ENCODE results near the gene DCP2. TPM values are rescaled to one million over a fixed set of nuclear protein-coding genes. Genes with fewer than 3 reads are reported as not detected.

Gene DCP2
- total RNA-seq, 1 donor from 2014 or later: 58.2 TPM

DNA sequence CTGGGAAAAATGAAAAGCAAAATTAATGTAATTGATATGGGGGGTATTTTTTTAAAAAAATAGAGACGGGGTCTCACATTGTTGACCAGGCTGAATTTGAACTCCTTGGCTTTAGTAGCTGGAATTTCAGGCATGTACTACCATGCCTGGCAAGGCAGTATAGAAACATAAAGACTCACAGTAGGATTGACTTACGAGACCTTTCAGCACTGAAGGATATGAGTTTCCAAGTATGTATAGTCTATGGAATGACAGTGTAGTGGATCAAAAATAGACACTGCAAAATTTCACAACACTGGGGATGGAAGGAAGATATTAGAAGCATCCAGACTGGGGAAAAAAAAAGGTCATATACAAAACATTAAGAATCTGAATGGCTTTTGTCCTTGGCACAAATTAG is 6.8 kb downstream of the DCP2 start:
- intact Hi-C loops (cut with DNase I): no loop called here
- Histone ChIP-seq H3K36me3 (no peaks in the 10 kb centered on the region), H3K4me1 (peaks cover 43% of the 10 kb centered on the region), H3K27ac (no peak overlapping the region), H3K27me3 (no peaks in the 10 kb centered on the region), H3K4me3 (no peak overlapping the region), H3K9me3 (no peaks in the 10 kb centered on the region)
- DNase-seq (ENCODE audit: extremely low spot score in 2 of 2): no peak
- no peak for TF ChIP-seq POLR2AphosphoS5 (IDR thresholded peaks at IDR 0.05; ENCODE audit: insufficient read depth in 1 of 2, low read depth in 1 of 2)
- no peak for TF ChIP-seq POLR2A (IDR thresholded peaks at IDR 0.05)
- TF ChIP-seq, protein P1, sequence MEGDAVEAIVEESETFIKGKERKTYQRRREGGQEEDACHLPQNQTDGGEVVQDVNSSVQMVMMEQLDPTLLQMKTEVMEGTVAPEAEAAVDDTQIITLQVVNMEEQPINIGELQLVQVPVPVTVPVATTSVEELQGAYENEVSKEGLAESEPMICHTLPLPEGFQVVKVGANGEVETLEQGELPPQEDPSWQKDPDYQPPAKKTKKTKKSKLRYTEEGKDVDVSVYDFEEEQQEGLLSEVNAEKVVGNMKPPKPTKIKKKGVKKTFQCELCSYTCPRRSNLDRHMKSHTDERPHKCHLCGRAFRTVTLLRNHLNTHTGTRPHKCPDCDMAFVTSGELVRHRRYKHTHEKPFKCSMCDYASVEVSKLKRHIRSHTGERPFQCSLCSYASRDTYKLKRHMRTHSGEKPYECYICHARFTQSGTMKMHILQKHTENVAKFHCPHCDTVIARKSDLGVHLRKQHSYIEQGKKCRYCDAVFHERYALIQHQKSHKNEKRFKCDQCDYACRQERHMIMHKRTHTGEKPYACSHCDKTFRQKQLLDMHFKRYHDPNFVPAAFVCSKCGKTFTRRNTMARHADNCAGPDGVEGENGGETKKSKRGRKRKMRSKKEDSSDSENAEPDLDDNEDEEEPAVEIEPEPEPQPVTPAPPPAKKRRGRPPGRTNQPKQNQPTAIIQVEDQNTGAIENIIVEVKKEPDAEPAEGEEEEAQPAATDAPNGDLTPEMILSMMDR (IDR thresholded peaks at IDR 0.05): no peak

DNA sequence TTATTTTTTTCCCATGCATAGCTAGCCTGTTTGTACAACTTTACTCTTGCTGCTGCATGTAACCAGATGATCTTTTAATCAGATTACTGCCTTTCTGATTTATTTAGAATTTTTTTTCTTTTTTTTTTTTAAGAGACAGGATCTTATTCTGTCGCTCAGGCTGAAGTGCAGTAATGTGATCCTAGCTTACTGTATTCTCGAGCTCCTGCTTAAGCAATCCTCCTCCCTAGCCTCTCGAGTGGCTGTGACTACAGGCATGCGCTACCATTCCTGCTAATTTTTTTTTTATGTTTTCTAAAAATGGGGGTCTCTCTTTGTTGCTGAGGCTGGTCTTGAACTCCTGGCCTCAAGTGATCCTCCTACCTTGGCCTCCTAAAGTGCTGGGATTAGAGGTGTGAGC is 9.6 kb downstream of the DCP2 start:
- intact Hi-C loops (cut with DNase I): no loop called here

DNA sequence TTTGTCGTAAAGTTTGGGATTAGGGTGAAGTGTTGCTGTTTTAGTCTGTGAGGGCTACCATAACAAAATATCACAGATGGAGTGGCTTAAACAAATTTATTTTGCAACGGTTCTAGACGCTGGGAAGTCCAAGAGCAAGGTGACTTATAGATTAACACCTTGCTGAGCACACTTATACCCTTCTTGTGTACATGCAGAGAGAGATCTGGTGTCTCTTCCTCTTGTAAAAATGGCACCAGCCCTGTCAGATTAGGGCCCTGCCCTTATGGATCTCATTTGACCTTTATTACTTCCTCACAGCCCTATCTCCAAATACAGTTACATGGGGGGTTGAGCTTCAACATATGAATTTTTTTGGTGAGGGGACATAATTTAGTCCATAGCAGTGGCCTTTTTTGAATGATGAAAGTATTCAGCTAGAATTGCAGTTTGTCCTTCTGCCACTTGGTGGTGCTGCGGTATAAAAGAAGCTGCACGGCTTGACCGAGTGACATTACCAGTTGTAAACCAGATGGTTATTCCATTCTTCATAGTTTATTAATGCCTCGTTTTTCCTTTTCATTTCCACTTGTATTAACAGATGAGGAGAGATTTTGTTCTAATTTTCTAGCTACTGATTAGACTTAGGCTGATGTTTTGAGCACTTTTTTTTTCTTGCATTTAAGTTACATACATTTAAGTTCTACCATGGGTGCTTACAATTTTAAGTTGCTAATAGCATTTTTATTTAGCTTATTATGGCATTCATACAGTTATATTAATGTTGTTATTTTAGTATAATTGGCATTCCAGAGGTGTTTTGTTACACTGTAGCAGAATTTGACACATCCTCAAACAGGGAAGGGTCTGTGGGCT is 19.4 kb downstream of the DCP2 start:
- DNase-seq (ENCODE audit: extremely low spot score in 2 of 2): no peak

More for the DNA sequence above, 9.6 kb downstream of the DCP2 start:
- Histone ChIP-seq H3K36me3 (no peaks in the 10 kb centered on the region), H3K27ac (no peak overlapping the region), H3K4me3 (no peak overlapping the region), H3K4me1 (peaks cover 14% of the 10 kb centered on the region), H3K9me3 (no peaks in the 10 kb centered on the region), H3K27me3 (no peaks in the 10 kb centered on the region)
- TF ChIP-seq, protein P1 (IDR thresholded peaks at IDR 0.05): no peak
- TF ChIP-seq POLR2AphosphoS5 (IDR thresholded peaks at IDR 0.05; ENCODE audit: insufficient read depth in 1 of 2, low read depth in 1 of 2) (no peak), POLR2A (IDR thresholded peaks at IDR 0.05) (no peak)
- DNase-seq (ENCODE audit: extremely low spot score in 2 of 2): no peak

DNA sequence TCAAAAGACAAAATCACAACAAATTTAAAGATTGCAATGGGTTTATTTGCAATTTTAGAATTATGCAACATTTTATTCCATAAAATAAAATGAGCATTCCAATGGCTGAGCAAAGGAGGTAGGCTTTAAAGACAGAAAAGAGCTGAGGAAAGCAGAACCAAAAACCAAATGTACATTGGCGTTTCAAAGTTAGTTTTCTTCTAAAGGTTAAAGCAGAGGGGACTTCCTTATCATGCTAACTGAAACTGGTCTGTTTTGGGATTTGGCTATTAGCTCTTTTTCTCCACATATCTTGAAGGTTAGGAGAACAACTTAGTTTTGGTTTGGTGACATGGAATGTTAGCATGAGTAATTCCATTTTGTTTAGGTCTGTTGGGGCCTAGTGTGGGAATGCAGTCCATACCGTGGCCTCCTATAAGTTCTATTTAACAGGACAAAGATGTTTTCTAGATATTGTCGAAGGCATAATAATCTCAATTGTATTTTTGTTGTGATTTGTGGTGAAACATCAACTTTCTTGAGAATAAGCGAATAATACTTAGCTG is 20.3 kb downstream of the DCP2 start:
- TF ChIP-seq, protein P1 (IDR thresholded peaks at IDR 0.05): no peak
- TF ChIP-seq POLR2AphosphoS5 (IDR thresholded peaks at IDR 0.05; ENCODE audit: insufficient read depth in 1 of 2, low read depth in 1 of 2) (no peak), POLR2A (IDR thresholded peaks at IDR 0.05) (no peak)
- Histone ChIP-seq H3K4me1 (no peaks in the 10 kb centered on the region), H3K9me3 (no peaks in the 10 kb centered on the region), H3K27ac (no peak overlapping the region), H3K4me3 (no peak overlapping the region), H3K27me3 (no peaks in the 10 kb centered on the region), H3K36me3 (peaks cover 0 to 8% of the 10 kb centered on the region in 2 donors)
- intact Hi-C loops (cut with DNase I): loop anchor here (10.0 kb wide), 1 partner anchor 338 kb away; no protein-coding TSS in a partner anchor
- no peak for DNase-seq (ENCODE audit: extremely low spot score in 2 of 2)

More for the DNA sequence above, 19.4 kb downstream of the DCP2 start:
- no peaks in the 10 kb centered on the region for H3K36me3 ChIP-seq
- H3K9me3 ChIP-seq: no peaks in the 10 kb centered on the region
- H3K4me1 ChIP-seq: no peaks in the 10 kb centered on the region
- intact Hi-C loops (cut with DNase I): loop anchor here (10.0 kb wide), 1 partner anchor 339 kb away; no protein-coding TSS in a partner anchor
- H3K27ac ChIP-seq: no peak overlapping the region
- TF ChIP-seq, protein P1 (IDR thresholded peaks at IDR 0.05): peak; percentile 77 to 90 (median 84)
- no peak for TF ChIP-seq POLR2A (IDR thresholded peaks at IDR 0.05)
- no peak overlapping the region for H3K4me3 ChIP-seq
- no peaks in the 10 kb centered on the region for H3K27me3 ChIP-seq

DNA sequence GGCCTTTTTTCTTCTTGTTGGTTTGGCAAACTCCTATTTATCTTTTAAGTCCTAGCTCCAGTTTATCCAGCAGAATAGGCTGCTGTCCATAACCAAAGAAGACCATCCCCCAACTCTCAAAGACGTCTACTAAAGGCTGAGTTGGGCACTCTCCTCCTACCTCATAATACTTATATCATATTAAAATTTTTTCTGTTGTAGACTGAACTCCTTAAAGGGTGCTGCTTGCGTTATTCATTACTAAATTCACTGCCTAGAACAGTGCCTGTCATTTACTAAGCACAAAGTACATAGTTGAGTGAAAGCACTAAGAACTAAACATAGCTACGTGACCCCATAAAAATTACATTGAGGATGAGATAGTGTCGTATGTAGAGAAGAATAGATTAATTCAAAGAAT is 21.7 kb downstream of the DCP2 start:
- Histone ChIP-seq H3K36me3 (peaks cover 0 to 17% of the 10 kb centered on the region in 2 donors), H3K4me3 (no peak overlapping the region), H3K9me3 (no peaks in the 10 kb centered on the region), H3K4me1 (no peaks in the 10 kb centered on the region), H3K27me3 (no peaks in the 10 kb centered on the region), H3K27ac (no peak overlapping the region)
- DNase-seq (ENCODE audit: extremely low spot score in 2 of 2): no peak
- no peak for TF ChIP-seq POLR2AphosphoS5 (IDR thresholded peaks at IDR 0.05; ENCODE audit: insufficient read depth in 1 of 2, low read depth in 1 of 2)
- TF ChIP-seq POLR2A (IDR thresholded peaks at IDR 0.05): no peak
- TF ChIP-seq, protein P1 (IDR thresholded peaks at IDR 0.05): no peak
- intact Hi-C loops (cut with DNase I): loop anchor here (10.0 kb wide), 1 partner anchor 337 kb away; no protein-coding TSS in a partner anchor

All from vagina (tissue), 2 donors.